Activated B cell treated with CpG ODN at 0.5 μM for 24 hours (primary cell): ENCODE data around the gene SPAG9. TPM values are rescaled to one million over a fixed set of nuclear protein-coding genes. Genes with fewer than 3 reads are reported as not detected.

Experiments used
- ATAC-seq: fragments of 200-7000 bp; cut with Tn5 transposase; one replicate; pipeline ENCODE4 v1.10.0; 2021; ENCODE audit warnings: low read depth, mild to moderate bottlenecking, moderate library complexity
- CTCF ChIA-PET: fragments of 350-600 bp; sonication (Branson Sonifier 250); formaldehyde crosslinking; loops from one replicate; lab custom pipeline; 2021; ENCODE audit warnings: antibody characterized with exemption; lab: Charles Lee
- POLR2A ChIA-PET: fragments of 350-600 bp; sonication (Branson Sonifier 250); formaldehyde crosslinking; loops from one replicate; lab custom pipeline; 2021; ENCODE audit warnings: antibody characterized with exemption; lab: Charles Lee
- DNase-seq: peaks from one replicate; pipeline ENCODE4 v3.0.0; 2022
- H3K27ac Mint-ChIP-seq: one replicate; pipeline ENCODE4 v1.8.0; 2020; ENCODE audit warnings: mixed read lengths
- H3K27me3 Mint-ChIP-seq: one replicate; pipeline ENCODE4 v1.8.0; 2021; ENCODE audit warnings: mixed read lengths
- H3K36me3 Mint-ChIP-seq: one replicate; pipeline ENCODE4 v1.8.0; 2021; ENCODE audit warnings: low read depth, mixed read lengths
- H3K4me1 Mint-ChIP-seq: one replicate; pipeline ENCODE4 v1.8.0; 2021; ENCODE audit warnings: mixed read lengths
- H3K4me3 Mint-ChIP-seq: one replicate; pipeline ENCODE4 v1.8.0; 2020; ENCODE audit warnings: mild to moderate bottlenecking, mixed read lengths
- H3K9me3 Mint-ChIP-seq: one replicate; pipeline ENCODE4 v1.8.0; 2020; ENCODE audit warnings: mixed read lengths
- intact Hi-C: fragments of 100-400 bp; cut with micrococcal nuclease; formaldehyde crosslinking; loops from one replicate; pipeline ENCODE4 v1.15.1; 2024
- total RNA-seq: library from RNA; stranded (reverse); gene quantifications from 2 replicates; pipeline ENCODE4 v1.2.3, GENCODE V29; 2022
- TF ChIP-seq, protein P1 (sequence below): fragments of 200-600 bp; IDR thresholded peaks from one replicate; pipeline ENCODE4 v1.8.0; 2022; ENCODE audit warnings: antibody characterized with exemption, mild to moderate bottlenecking

SPAG9 gene
- total RNA-seq, 1 donor from 2014 or later = 49.3 TPM

DNA sequence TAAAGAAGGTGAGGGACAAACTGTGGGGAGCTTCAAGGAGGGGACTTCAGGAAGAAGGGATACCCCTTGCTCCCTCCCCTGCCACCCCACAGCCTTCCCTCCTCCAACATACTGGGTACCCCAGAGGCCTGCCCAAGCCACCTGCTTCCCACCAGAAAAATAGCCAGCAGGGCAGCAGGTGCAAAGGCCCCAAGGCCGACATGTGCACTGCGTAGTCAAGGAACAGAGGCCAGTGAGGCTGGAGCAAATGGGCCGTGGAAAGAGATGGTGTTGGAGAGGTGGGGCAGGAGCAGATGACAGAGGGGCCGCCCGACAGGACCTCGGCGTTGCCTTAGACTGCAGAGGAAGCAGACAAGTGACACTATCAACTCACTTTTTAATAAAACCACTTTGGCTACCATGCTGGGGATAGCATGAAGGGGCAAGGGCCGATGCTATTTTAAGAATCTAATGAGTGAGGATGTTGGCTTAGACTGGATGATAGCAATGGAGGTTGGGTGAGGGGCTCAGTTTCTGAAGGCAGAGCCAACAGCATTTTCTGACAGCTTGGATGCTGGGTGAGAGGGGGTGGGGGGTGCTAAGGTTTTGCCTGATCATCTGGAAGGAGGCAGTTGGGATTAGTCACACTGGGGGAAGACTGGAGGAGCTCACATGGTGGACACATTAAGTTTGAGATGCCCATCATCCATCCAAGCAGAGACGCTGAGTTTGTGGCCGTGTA, 181.7 kb downstream of the SPAG9 start:
- no peaks in the 10 kb centered on the region for H3K36me3 Mint-ChIP-seq
- no peak for DNase-seq
- ChIA-PET POLR2A (no interaction called here), CTCF (no interaction called here)
- no peak for ATAC-seq
- TF ChIP-seq, protein P1, sequence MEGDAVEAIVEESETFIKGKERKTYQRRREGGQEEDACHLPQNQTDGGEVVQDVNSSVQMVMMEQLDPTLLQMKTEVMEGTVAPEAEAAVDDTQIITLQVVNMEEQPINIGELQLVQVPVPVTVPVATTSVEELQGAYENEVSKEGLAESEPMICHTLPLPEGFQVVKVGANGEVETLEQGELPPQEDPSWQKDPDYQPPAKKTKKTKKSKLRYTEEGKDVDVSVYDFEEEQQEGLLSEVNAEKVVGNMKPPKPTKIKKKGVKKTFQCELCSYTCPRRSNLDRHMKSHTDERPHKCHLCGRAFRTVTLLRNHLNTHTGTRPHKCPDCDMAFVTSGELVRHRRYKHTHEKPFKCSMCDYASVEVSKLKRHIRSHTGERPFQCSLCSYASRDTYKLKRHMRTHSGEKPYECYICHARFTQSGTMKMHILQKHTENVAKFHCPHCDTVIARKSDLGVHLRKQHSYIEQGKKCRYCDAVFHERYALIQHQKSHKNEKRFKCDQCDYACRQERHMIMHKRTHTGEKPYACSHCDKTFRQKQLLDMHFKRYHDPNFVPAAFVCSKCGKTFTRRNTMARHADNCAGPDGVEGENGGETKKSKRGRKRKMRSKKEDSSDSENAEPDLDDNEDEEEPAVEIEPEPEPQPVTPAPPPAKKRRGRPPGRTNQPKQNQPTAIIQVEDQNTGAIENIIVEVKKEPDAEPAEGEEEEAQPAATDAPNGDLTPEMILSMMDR = no peak
- H3K9me3 Mint-ChIP-seq = no peaks in the 10 kb centered on the region
- no peak overlapping the region for H3K27ac Mint-ChIP-seq
- H3K4me1 Mint-ChIP-seq = peaks cover 6% of the 10 kb centered on the region
- no peak overlapping the region for H3K4me3 Mint-ChIP-seq
- intact Hi-C loops = no loop called here
- peaks cover 5% of the 10 kb centered on the region for H3K27me3 Mint-ChIP-seq

DNA sequence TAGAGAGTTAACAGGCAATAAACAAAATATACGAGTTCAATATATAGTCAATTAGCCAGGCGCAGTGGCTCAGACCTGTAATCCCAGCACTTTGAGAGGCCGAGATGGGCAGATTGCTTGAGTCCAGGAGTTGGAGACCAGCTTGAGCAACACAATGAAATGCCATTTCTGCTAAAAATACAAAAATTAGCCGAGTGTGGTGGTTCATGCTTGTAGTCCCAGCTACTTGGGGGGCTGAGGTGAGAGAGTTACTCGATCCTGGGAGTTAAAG, 184.7 kb downstream of the SPAG9 start:
- Mint-ChIP-seq H3K4me1 (peaks cover 2% of the 10 kb centered on the region), H3K27ac (no peak overlapping the region), H3K4me3 (no peak overlapping the region), H3K9me3 (no peaks in the 10 kb centered on the region), H3K27me3 (peaks cover 2% of the 10 kb centered on the region), H3K36me3 (no peaks in the 10 kb centered on the region)
- intact Hi-C loops = no loop called here
- TF ChIP-seq, protein P1 = no peak
- CTCF ChIA-PET = no interaction called here
- POLR2A ChIA-PET = interaction anchor here (1.2 kb wide), 1 partner anchor 70 kb away, joined by 4 read pairs; the partner anchor contains the start of gene TOB1
- ATAC-seq (no peak), DNase-seq (no peak)

DNA sequence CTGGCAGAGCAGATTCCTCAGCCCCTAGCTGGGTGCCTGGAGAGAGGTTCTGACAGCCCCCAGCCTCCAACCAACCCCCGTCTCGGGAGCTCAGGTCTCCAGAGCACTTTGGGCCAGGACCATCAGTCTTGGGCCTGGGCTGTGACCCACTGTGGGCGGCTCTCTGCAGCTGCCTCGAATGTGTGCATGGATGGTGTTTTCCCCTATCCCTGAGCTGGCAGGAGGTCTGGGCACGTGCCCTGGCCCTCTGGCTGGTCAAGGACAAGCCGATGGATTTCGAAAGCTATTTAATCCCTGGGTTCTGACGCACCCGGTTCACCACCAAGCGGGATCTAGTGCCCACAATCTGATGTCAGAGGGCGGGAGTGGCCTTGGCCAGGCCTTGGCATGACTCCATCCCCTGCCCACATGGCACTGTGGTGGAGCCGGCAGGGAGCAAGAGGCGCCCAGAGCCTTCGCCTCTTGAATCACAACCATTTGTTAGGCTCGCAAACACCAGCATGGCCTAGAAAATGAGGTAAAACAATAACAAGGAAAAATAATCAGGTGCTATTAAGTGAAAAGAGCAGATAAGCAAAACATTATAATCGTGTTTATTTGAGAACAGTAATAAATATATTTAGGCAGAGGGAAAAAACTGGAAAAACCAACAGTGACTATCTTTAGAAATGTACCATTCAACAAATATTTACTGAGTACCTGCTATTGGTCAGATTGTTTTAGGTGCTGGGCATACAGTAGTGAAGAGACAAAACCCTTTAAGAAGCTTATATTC, 185.3 kb downstream of the SPAG9 start:
- Mint-ChIP-seq H3K9me3 (no peaks in the 10 kb centered on the region), H3K27ac (no peak overlapping the region), H3K4me3 (no peak overlapping the region), H3K27me3 (peaks cover 3% of the 10 kb centered on the region), H3K36me3 (no peaks in the 10 kb centered on the region), H3K4me1 (peaks cover 4% of the 10 kb centered on the region)
- ChIA-PET POLR2A (interaction anchor here (1.2 kb wide), 1 partner anchor 69 kb away, joined by 4 read pairs; the partner anchor contains the start of gene TOB1), CTCF (no interaction called here)
- intact Hi-C loops = no loop called here
- no peak for DNase-seq
- TF ChIP-seq, protein P1 = no peak
- ATAC-seq = no peak

DNA sequence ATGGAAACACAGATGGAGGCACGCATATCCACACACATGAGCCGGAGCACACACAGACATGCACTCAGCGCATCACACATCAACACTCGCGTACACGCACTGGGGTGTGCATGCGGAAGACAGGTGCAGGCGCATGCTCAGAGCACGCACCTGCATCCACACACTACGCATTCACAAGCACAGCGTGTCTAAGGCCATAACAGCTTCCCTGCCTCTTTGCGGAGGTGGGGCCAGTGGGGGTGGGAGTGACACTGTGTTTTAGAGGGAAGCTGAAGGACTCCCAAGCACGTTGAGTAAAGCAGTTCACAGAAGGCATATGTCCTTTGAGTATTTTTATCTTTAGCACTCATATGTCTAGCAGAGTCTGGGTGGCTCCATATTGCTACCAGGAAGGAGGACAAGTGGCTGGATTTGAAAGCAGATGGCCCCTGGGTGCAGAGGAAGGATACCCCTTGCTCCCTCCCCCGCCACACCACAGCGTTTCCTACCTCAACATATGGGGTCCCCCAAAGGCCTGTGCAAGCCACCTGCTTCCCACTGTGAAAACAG, 185.9 kb downstream of the SPAG9 start:
- intact Hi-C loops = no loop called here
- TF ChIP-seq, protein P1 = no peak
- DNase-seq (no peak), ATAC-seq (no peak)
- Mint-ChIP-seq H3K36me3 (no peaks in the 10 kb centered on the region), H3K27ac (no peak overlapping the region), H3K9me3 (no peaks in the 10 kb centered on the region), H3K27me3 (peaks cover 9% of the 10 kb centered on the region), H3K4me3 (no peak overlapping the region), H3K4me1 (peaks cover 9% of the 10 kb centered on the region)
- POLR2A ChIA-PET = no interaction called here
- CTCF ChIA-PET = no interaction called here

DNA sequence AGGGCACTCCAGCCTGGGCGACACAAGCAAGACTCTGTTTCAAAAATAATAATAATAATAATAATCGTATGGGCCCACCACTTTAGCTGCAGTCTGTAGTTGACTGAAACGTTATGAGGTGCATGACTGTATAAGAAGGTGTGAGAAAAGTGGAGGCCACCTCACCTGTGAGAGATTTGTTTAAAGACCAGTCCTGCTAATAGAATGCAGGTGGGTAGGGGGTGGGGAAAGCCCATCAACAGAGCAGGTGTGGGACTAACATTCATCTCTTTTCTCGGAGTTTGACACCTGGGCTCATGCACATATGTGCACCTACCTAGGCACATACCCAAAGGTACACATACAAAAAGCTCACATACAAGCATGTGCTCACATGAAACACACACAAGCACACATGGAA, 186.5 kb downstream of the SPAG9 start:
- no peak overlapping the region for H3K27ac Mint-ChIP-seq
- intact Hi-C loops = no loop called here
- ATAC-seq = no peak

More for the DNA sequence above, 186.5 kb downstream of the SPAG9 start:
- Mint-ChIP-seq H3K36me3 (no peaks in the 10 kb centered on the region), H3K4me3 (no peak overlapping the region), H3K9me3 (no peaks in the 10 kb centered on the region), H3K4me1 (peaks cover 13% of the 10 kb centered on the region), H3K27me3 (peaks cover 11% of the 10 kb centered on the region)
- ChIA-PET POLR2A (no interaction called here), CTCF (no interaction called here)
- no peak for DNase-seq
- TF ChIP-seq, protein P1 = no peak
